GM12875 (cell line): Measurements from ENCODE around the gene WASL.

Experiments
- H3K4me3 ChIP-seq: one replicate; pipeline ENCODE4 v1.5.1; 2011; ENCODE audit warnings: low read depth, low read length, control low read depth
- TF ChIP-seq, protein P1 (sequence below): IDR thresholded peaks from 2 replicates; pipeline ENCODE4 v1.5.1; 2011; ENCODE audit warnings: low read depth, mild to moderate bottlenecking, control low read depth, inconsistent platforms, low read length, moderate library complexity, borderline replicate concordance; ENCODE audit not compliant: insufficient read depth

Gene WASL

GRCh38 chr7:123679614-123680013 lies 69.2 kb downstream of the WASL start:
- no peak overlapping the region for H3K4me3 ChIP-seq
- TF ChIP-seq, protein P1, sequence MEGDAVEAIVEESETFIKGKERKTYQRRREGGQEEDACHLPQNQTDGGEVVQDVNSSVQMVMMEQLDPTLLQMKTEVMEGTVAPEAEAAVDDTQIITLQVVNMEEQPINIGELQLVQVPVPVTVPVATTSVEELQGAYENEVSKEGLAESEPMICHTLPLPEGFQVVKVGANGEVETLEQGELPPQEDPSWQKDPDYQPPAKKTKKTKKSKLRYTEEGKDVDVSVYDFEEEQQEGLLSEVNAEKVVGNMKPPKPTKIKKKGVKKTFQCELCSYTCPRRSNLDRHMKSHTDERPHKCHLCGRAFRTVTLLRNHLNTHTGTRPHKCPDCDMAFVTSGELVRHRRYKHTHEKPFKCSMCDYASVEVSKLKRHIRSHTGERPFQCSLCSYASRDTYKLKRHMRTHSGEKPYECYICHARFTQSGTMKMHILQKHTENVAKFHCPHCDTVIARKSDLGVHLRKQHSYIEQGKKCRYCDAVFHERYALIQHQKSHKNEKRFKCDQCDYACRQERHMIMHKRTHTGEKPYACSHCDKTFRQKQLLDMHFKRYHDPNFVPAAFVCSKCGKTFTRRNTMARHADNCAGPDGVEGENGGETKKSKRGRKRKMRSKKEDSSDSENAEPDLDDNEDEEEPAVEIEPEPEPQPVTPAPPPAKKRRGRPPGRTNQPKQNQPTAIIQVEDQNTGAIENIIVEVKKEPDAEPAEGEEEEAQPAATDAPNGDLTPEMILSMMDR = no peak

DNA sequence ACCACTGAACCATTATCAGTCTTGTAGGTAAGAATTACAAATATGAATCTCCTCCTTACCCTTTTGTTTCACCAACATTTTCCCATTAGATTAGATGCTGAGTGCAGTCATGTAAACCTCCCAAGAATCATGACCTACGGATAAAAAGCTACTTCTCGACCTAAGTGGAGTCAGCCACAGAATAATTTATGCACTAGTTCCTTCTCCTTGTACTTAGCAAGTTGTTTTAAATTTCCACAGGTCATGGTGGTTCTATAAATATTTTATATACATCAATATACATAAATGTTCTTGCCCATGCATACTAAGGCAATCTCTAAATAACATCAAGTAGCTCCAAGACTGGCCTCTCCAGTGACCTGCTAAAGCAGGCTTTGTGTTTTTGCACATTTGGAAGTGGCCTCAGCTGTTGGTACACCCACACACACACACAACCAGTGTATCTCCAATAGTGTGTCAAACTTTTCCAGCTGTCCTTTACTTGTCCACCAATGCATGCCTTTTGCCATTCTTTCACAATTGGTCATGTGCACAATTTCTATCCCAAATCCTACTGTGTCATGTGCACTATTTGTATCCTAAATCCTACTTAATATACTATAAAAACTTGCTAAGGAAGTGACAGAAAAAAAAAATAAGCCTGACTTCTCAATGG lies 71.6 kb downstream of the WASL start:
- H3K4me3 ChIP-seq = no peak overlapping the region
- TF ChIP-seq, protein P1 = no peak

DNA sequence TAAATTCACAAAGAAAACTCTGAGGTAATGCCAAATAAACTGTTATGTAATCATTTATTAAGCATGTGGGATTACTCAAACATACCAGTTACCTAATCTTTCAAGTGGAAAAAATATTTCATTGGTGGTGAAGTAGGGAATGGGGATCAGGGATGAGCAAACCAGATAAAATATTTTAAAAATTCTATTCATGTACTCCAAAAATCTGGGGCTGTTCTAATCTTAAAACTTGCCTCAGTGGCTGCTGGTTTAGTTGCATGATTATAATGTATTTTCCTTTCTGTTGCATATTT lies 73.7 kb downstream of the WASL start:
- H3K4me3 ChIP-seq = no peak overlapping the region
- TF ChIP-seq, protein P1 = no peak

DNA sequence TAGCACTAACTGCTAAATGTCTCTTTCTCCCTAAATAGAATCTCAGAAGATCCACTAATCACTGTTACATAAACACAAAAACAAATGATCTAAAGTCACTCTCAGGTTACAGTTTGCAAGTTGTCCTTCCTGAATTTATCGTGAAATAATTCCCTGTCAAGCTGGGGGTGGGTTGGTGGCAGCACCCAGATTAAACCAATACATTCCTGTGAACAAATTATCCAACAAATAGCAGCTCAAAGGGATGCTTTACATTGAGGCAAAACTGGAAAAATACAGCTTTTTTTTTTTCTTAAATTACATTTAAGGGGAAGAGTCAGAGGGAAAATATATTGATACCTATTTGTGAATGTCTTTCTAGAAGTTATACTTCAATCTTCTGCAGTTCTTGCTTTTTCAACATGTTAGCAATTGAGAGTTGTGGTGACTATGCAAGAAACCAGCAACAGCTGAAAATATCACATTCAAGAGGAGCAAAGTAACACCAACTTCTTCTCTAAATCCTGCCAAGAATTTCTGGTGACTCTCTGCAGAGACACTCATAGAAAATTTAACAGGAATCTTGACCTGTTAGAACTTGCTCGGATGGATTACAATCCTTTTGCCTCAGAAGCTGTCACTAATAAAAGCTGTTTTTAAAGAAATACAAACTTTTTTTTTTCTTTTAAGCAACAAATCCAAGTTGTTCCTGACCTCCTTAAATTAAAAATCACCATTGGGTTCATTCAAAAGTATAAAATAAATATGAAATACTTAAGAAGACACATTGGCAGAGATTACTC lies 74.2 kb downstream of the WASL start:
- no peak overlapping the region for H3K4me3 ChIP-seq
- TF ChIP-seq, protein P1 = no peak

GRCh38 chr7:123673752-123674398 lies 74.9 kb downstream of the WASL start:
- TF ChIP-seq, protein P1 = no peak
- H3K4me3 ChIP-seq = no peak overlapping the region

- TF ChIP-seq, protein P1 = no peak
- H3K4me3 ChIP-seq = no peak overlapping the region
These were observed 75.6 kb downstream of the WASL start for GRCh38 chr7:123673137-123673732.

DNA sequence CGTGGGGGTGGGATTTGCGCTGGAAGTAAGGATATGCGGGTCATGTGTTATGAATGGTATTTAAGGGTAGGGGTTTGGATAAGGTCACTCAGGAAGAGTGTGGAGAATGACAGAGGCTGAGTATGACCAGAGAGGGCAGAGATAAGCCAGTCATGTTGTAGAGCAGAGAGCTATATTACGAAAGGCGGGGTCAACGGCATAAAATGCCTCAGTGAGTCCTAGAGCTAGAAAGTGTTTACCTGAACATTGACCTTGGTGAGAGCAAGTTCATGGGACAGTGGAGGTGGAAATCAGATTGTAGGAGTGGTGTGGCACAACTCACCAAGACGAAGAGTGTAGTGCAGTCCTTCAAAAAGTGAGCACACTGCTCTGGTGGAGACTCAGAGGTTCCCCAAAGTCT lies 79.3 kb downstream of the WASL start:
- TF ChIP-seq, protein P1 = no peak
- H3K4me3 ChIP-seq = no peak overlapping the region
